ENCODE measurements around the gene TRAF4. TPM values are rescaled to one million over a fixed set of nuclear protein-coding genes. Genes with fewer than 3 reads are reported as not detected.

TRAF4 gene, protein sequence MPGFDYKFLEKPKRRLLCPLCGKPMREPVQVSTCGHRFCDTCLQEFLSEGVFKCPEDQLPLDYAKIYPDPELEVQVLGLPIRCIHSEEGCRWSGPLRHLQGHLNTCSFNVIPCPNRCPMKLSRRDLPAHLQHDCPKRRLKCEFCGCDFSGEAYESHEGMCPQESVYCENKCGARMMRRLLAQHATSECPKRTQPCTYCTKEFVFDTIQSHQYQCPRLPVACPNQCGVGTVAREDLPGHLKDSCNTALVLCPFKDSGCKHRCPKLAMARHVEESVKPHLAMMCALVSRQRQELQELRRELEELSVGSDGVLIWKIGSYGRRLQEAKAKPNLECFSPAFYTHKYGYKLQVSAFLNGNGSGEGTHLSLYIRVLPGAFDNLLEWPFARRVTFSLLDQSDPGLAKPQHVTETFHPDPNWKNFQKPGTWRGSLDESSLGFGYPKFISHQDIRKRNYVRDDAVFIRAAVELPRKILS
- 10 to 100 TPM in 1 of 2 donors, 1 to 10 TPM in 1; 8.5 to 32.0 TPM for total RNA-seq
- polyA plus RNA-seq = 10 to 100 TPM; 16.2 to 31.5 TPM

DNA sequence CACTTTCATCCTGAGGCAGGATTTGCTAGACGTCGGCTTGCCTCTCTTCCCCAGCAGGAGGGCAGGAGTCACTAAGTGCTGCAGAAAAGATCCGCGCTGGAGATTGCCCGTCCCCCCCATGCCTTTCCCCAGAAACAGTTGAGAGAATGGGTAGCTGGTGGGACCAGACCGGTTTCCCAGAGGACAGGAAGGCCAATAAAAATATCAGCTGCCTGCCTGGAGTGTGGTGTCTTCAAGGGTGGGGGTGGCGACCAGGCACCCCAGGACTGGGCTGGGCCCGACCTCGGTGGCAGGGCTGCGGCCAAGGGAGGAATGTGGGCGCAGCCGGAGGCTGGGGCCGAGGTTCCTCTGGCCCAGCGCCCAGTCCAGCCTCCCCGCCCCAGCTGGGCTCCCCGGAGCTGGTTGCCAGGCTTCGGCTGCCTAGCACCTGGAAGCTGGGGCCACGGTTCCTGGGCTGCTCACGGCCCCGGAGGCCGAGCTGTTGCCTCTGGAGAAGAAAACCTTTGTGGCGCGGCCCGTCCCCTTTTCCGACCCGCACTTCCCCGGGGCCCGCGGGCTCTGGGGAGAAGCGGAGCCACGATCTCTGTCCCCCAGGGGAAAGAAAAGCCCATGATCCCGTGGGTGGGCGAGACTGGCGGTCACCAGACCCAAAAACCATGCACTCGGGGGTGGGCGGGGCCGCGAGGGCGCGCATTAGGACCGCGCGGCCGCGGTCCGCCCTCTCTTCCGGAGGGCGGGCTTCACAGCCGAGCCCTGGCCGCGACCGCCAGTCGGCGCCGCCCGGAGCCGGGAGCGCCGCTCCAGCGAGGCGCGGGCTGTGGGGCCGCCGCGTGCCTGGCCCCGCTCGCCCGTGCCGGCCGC is at the start of gene TRAF4:
TRAF4 (plus strand) TSS at position 769 of the 861 bp plus-strand sequence. CDS start 102 bp downstream, outside the sequence.
- Histone ChIP-seq H3K27ac (ENCODE audit: low read depth in 1 of 2, low read length in 2 of 2) (peak within 1 kb of the TSS; percentile 74 to 92), H3K4me3 (ENCODE audit: low read depth in 1 of 3, low read length in 3 of 3) (peak within 1 kb of the TSS; percentile 72 to 93 (median 92)), H3K27me3 (ENCODE audit: control insufficient read depth in 4 of 4, insufficient read depth in 4 of 4, low read length in 3 of 4) (no peaks in the 10 kb centered on the region), H3K9me3 (ENCODE audit: control insufficient read depth in 4 of 4, low read length in 3 of 4) (no peaks in the 10 kb centered on the region), H3K9ac (ENCODE audit: low read depth in 1 of 2, low read length in 2 of 2) (peak within 1 kb of the TSS; percentile 63 to 79), H3K36me3 (ENCODE audit: control insufficient read depth in 4 of 4, insufficient read depth in 3 of 4, low read depth in 1 of 4, low read length in 3 of 4) (peaks cover 4 to 15% (median 12%) of the 10 kb centered on the region in 4 donors), H3K4me1 (ENCODE audit: control insufficient read depth in 4 of 4, insufficient read depth in 4 of 4, low read length in 3 of 4) (peaks cover 16 to 41% (median 30%) of the 10 kb centered on the region in 4 donors)
- peak; percentile 81 for DNase-seq (ENCODE audit: low spot score)
- TF ChIP-seq, protein P1, sequence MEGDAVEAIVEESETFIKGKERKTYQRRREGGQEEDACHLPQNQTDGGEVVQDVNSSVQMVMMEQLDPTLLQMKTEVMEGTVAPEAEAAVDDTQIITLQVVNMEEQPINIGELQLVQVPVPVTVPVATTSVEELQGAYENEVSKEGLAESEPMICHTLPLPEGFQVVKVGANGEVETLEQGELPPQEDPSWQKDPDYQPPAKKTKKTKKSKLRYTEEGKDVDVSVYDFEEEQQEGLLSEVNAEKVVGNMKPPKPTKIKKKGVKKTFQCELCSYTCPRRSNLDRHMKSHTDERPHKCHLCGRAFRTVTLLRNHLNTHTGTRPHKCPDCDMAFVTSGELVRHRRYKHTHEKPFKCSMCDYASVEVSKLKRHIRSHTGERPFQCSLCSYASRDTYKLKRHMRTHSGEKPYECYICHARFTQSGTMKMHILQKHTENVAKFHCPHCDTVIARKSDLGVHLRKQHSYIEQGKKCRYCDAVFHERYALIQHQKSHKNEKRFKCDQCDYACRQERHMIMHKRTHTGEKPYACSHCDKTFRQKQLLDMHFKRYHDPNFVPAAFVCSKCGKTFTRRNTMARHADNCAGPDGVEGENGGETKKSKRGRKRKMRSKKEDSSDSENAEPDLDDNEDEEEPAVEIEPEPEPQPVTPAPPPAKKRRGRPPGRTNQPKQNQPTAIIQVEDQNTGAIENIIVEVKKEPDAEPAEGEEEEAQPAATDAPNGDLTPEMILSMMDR (IDR thresholded peaks at IDR 0.05; ENCODE audit: low read depth, low read length, missing input control) = peak; percentile 20
- TF ChIP-seq, protein P2, sequence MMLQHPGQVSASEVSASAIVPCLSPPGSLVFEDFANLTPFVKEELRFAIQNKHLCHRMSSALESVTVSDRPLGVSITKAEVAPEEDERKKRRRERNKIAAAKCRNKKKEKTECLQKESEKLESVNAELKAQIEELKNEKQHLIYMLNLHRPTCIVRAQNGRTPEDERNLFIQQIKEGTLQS (IDR thresholded peaks at IDR 0.05) = no peak
- 2% methylated on average over 70 of the region's 70 CpGs for WGBS

DNA sequence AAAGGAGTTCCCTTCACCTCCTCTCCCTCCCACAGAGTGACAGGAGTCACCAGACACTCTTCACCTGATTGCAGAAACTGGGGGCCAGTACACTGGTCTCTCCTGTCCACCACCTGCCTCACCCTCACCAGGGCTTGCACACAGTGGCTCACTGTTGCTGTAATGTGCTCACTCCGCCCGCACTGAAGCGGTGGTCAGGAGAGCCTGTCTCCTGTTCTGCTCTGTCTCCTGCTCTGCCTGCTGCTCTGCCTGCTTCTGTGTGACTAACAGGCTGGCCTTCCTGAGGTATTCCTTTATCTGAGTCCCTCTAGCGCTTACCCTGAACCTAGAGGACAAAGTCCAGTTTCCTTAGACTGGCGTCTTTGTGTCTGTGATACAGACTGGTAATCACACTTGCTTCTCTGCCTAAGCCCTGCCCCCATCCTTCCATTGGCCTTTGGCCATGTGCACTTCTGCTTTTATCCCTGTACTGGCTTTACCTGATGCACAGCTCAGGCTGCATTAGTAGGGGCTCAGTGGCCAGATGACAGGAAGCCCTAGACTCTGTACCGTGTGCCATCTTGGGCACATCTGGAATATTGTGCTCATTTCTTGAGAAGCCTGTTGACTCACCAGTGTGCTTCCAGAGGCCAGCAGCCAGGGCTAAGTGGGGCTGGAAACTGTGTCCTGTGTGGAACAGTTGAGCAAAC is 45.4 kb upstream of the TRAF4 start:
- Histone ChIP-seq H3K4me3 (ENCODE audit: low read depth in 1 of 3, low read length in 3 of 3) (no peak overlapping the region), H3K27me3 (ENCODE audit: control insufficient read depth in 4 of 4, insufficient read depth in 4 of 4, low read length in 3 of 4) (no peaks in the 10 kb centered on the region), H3K9ac (ENCODE audit: low read depth in 1 of 2, low read length in 2 of 2) (no peak overlapping the region), H3K27ac (ENCODE audit: low read depth in 1 of 2, low read length in 2 of 2) (peak overlapping the region in 1 of 2 donors; percentile 48), H3K36me3 (ENCODE audit: control insufficient read depth in 4 of 4, insufficient read depth in 3 of 4, low read depth in 1 of 4, low read length in 3 of 4) (peaks cover 17 to 94% (median 75%) of the 10 kb centered on the region in 4 donors), H3K4me1 (ENCODE audit: control insufficient read depth in 4 of 4, insufficient read depth in 4 of 4, low read length in 3 of 4) (peaks cover 4 to 20% (median 16%) of the 10 kb centered on the region in 4 donors), H3K9me3 (ENCODE audit: control insufficient read depth in 4 of 4, low read length in 3 of 4) (no peaks in the 10 kb centered on the region)
- peak; percentile 58 for DNase-seq (ENCODE audit: low spot score)
- 46% methylated on average over 6 of the region's 6 CpGs for WGBS
- TF ChIP-seq NR2F2 (IDR thresholded peaks at IDR 0.05) (peak; percentile 29), JUND (IDR thresholded peaks at IDR 0.05) (peak; percentile 72 to 79), HNF4A (conservative IDR thresholded peaks at IDR 0.05) (peak; percentile 98 to 99), TAF1 (conservative IDR thresholded peaks at IDR 0.05) (peak; percentile 92), FOXA1 (IDR thresholded peaks at IDR 0.05) (no peak), RXRA (IDR thresholded peaks at IDR 0.05) (peak; percentile 63 to 71), GABPA (IDR thresholded peaks at IDR 0.05 in 1 of 2, conservative IDR thresholded peaks at IDR 0.05 in 1 of 2) (no peak), YY1 (IDR thresholded peaks at IDR 0.05) (peak; percentile 38), FOXA2 (IDR thresholded peaks at IDR 0.05) (no peak), RAD21 (IDR thresholded peaks at IDR 0.05) (peak in 1 of 2 donors; percentile 64), HNF4G (IDR thresholded peaks at IDR 0.05) (peak; percentile 98), SP1 (IDR thresholded peaks at IDR 0.05) (peak; percentile 97)
- TF ChIP-seq, protein P3, sequence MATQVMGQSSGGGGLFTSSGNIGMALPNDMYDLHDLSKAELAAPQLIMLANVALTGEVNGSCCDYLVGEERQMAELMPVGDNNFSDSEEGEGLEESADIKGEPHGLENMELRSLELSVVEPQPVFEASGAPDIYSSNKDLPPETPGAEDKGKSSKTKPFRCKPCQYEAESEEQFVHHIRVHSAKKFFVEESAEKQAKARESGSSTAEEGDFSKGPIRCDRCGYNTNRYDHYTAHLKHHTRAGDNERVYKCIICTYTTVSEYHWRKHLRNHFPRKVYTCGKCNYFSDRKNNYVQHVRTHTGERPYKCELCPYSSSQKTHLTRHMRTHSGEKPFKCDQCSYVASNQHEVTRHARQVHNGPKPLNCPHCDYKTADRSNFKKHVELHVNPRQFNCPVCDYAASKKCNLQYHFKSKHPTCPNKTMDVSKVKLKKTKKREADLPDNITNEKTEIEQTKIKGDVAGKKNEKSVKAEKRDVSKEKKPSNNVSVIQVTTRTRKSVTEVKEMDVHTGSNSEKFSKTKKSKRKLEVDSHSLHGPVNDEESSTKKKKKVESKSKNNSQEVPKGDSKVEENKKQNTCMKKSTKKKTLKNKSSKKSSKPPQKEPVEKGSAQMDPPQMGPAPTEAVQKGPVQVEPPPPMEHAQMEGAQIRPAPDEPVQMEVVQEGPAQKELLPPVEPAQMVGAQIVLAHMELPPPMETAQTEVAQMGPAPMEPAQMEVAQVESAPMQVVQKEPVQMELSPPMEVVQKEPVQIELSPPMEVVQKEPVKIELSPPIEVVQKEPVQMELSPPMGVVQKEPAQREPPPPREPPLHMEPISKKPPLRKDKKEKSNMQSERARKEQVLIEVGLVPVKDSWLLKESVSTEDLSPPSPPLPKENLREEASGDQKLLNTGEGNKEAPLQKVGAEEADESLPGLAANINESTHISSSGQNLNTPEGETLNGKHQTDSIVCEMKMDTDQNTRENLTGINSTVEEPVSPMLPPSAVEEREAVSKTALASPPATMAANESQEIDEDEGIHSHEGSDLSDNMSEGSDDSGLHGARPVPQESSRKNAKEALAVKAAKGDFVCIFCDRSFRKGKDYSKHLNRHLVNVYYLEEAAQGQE (IDR thresholded peaks at IDR 0.05) = peak; percentile 76
- TF ChIP-seq, protein P2 (IDR thresholded peaks at IDR 0.05) = no peak
- TF ChIP-seq, protein P4, sequence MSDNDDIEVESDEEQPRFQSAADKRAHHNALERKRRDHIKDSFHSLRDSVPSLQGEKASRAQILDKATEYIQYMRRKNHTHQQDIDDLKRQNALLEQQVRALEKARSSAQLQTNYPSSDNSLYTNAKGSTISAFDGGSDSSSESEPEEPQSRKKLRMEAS (IDR thresholded peaks at IDR 0.05) = peak; percentile 67
- TF ChIP-seq, protein P1 (IDR thresholded peaks at IDR 0.05; ENCODE audit: low read depth, low read length, missing input control) = no peak
